Right ventricle myocardium inferior (tissue), 1 donor: Measurements from ENCODE around the gene CKS2. TPM values are rescaled to one million over a fixed set of nuclear protein-coding genes. Genes with fewer than 3 reads are reported as not detected.
"Not testable (repeated sequence)": the region's sequence is repeated elsewhere in the genome, so short reads cannot be mapped to it uniquely, and the experiment has no call there.

Source experiments
- ATAC-seq: fragments of 200-7000 bp; cut with Tn5 transposase; one replicate; pipeline ENCODE4 v1.9.1; 2020; ENCODE audit warnings: mild to moderate bottlenecking, moderate library complexity
- DNase-seq: peaks from one replicate; pipeline ENCODE4 v3.0.0; 2021; ENCODE audit errors: missing footprints
- intact Hi-C: fragments of 100-400 bp; cut with DNase I; formaldehyde crosslinking; loops from one replicate; pipeline ENCODE4 v1.11.0; 2022
- total RNA-seq: library from RNA; stranded (reverse); fragmentation: NEBNext Ultra II Directional; extraction: Animal tissue kit (Norgen Biotek cat#: 25700); gene quantifications from one replicate; pipeline ENCODE4 v1.2.1, GENCODE V29; 2021
- donor health status: DM: no; HTN: yes; CAD: no; lungs with severe emphysema.

CKS2 gene
- total RNA-seq, 1 donor from 2014 or later, result 9.7 TPM

DNA sequence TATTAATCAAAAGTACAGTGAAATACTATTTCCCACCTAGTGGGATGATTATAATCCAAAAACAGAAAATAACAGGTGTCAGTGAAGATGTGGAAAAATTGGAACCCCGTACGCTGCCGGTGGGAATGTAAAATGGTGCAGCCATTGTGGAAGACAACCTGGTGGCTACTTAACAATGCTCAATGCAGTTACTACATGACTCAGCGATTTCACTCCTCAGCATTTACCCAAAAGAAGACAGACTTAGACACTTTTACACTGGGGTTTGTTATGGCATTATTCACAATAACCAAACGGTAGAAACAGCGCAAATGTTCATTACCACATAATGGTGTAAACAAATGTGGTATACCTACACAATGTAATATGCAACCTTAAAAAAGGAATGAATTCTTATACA is 31.2 kb downstream of the CKS2 start:
- DNase-seq, result no peak
- no peak for ATAC-seq
- intact Hi-C loops, result no loop called here

DNA sequence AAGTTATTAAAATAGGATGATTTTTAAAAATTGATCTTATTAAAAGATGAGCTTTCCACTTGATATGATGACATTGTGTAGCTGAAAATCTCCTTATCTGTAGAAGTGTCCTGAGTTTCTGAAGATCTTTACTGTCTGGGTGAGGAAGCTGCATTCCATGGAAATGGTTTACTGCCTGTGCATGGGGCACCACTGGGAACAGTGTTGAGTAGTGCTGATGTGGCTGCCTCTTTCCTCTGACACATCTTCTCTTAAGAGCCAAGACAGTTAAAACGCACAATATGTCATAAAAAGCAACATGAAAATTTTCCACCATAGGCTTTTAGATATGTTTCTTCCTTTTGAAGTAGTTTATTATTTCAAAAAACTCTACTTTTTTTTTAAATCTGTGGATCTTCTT is 32.0 kb downstream of the CKS2 start:
- intact Hi-C loops, result no loop called here
- ATAC-seq, result no peak
- no peak for DNase-seq

DNA sequence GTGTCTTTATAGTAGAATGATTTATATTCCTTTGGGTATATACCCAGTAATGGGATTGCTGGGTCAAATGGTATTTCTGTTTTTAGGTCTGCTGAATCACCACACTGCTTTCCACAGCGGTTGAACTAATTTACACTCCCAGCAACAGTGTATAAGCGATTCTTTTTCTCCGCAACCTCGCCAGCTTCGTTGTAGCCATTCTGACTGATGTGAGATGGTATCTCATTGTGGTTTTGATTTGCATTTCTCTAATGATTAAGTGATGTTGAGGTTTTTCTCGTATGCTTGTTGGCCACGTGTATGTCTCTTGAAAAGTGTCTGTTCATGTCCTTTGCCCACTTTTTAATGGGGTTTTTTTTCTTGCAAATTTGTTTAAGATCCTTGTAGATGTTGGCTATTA is 32.8 kb downstream of the CKS2 start:
- DNase-seq, intact Hi-C loops, ATAC-seq: not testable (repeated sequence)

DNA sequence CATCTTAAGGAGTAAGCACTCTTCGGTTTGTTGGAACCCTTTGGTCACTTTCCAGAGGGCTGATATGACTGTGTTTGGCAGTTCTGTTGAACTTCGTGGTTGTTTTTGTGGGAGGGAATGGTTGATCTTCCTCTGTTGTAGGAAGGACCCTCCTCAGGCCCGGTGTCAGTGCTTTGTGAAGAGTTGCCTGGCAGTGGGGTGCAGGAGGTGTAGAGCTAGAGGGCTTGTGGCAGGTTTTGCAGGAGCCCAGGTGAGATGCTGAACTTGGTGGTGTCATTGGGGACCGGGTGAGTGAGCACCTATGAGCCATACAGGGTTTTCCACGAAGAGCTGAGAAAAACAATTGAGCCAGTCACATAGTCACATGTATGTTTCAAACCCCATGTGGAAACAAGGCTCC is 34.5 kb downstream of the CKS2 start:
- intact Hi-C loops, result no loop called here
- ATAC-seq (no peak), DNase-seq (no peak)

DNA sequence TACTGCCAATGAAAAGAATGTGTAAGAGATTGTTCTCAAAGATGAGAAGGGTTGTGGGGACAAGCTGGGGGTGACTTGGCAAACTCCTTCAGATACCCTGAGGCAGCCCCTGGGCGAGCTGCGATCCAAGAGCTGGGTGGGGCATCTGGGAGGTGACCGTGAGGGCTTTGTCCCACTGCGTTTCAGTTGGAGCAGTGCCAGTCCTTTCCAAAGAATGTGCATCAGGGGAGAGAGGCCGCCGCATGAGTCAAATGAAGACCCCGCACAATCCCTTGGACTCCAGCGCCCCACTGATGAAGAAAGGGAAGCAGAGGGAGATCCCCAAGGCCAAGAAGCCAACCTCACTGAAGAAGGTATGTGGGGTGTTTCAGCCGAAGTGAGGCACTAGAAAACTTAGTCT is 35.7 kb downstream of the CKS2 start:
- no peak for DNase-seq
- ATAC-seq, result no peak
- intact Hi-C loops, result no loop called here

DNA sequence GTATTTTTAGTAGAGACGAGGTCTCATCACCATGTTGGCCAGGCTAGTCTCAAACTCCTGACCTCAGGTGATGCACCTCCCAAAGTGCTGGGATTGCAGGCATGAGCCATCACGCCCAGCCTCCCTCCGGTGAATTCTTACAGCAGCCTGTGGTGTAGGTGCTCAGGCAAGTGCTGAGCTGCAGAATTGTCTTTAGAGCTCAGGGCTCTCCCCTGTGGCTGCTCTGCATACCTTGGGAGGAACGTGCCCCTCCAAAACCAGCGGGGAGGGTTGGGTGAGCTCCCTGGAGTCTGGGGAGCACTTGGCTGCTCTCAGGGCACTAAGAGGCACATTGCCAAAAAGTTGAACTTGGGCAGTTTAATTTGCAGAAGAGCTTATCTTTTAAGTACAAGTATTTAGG is 36.7 kb downstream of the CKS2 start:
- DNase-seq (no peak), ATAC-seq (no peak)
- intact Hi-C loops, result no loop called here

DNA sequence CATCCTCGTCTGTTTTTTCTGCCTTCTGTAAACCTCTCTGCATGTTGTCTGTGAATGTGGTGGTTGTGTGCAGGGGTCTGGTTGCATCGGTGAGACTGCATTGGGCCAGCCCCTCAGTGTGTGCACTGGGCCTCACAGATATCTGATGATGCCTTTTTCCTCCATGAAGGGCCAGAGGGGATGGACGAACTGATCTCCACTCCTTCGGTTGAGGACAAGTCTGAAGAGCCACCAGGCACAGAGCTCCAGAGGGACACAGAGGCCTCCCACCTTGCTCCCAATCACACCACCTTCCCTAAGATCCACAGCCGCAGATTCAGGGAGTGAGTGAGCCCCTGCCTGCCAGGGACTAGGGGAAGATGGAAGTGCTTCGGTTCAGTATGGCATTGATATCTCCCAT is 38.6 kb downstream of the CKS2 start:
- intact Hi-C loops, result no loop called here
- no peak for DNase-seq
- no peak for ATAC-seq

DNA sequence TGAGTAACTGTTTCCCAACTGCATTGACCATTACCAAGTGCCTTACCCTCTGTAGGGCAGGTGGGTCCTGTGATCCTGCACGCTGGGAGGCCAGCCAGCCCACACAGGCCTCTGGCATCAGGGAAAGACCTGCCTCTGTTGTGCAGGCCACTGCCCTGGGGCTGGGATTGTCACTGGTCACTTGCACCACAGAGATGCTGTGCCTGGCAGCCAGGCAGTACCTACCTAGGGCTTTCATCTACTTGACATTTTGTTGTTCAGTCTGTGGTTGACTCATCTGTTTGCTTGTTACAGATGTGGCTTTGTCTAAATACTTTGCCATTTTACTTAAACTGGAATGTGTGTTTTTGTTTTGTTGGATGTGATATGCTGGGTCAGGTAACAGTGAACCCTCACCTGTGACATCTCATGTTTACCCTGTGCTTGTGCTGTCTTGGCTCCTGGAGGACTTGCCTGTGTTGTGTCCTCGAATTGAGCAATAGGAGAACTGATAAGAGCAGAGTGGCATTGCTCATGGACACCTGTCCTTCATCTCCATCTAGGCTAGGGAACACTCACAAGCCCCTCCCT is 40.1 kb downstream of the CKS2 start:
- intact Hi-C loops, result no loop called here
- ATAC-seq (peak; percentile 27), DNase-seq (no peak)

DNA sequence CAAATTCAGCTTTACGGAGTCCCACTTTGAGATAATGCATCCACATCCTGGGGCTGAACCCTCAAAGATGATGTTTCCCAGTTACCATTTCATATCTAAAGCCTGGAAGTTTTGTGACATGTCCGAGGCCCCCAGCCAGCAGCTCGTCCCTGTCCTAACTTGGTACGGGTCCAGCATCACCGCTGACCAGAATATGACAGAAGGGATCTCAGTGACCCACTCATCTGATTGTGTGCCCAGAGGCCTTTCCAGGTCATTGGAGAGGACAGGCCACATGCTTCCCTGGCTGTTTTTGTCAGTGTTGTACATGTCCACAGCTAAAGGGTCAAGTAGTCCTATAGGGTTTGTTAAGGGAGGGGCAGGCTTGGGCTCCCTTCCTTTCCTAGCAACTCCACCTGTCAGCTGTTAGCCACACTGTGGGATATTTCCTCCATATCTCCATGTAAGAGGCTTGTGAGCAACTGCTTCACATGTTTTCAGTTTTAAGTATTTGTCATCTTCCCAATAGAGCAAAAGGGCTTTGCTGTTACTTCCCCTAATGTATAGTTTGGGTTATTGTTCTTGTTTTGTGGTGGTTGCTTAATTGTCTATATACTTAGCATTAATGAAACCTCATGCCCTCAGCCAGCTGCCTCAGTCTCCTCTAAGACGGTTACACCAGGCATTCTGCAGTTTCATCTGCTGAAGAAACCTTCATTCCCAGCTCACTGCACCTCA is 40.7 kb downstream of the CKS2 start:
- ATAC-seq, result no peak
- no peak for DNase-seq
- intact Hi-C loops, result no loop called here

DNA sequence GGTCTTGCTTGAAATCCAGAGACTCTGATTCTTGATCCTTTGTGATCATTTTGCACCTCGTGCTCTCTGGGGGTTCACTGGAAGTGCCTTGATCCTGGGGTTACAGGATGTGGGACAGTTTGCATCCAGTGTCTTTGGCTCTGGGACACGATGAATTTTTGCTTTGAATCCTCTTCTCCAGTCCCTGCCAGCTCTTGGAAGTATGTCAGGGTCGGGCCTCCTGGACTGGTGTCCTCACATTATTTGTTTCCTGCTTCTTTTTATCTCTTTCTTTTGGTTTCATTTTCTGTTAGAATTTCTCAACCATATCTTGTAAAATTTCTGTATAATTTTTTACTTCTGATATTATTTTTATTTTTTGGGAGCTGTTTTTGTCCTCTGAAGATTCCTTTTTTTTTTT is 41.5 kb downstream of the CKS2 start:
- intact Hi-C loops, result no loop called here
- no peak for ATAC-seq
- DNase-seq, result no peak

DNA sequence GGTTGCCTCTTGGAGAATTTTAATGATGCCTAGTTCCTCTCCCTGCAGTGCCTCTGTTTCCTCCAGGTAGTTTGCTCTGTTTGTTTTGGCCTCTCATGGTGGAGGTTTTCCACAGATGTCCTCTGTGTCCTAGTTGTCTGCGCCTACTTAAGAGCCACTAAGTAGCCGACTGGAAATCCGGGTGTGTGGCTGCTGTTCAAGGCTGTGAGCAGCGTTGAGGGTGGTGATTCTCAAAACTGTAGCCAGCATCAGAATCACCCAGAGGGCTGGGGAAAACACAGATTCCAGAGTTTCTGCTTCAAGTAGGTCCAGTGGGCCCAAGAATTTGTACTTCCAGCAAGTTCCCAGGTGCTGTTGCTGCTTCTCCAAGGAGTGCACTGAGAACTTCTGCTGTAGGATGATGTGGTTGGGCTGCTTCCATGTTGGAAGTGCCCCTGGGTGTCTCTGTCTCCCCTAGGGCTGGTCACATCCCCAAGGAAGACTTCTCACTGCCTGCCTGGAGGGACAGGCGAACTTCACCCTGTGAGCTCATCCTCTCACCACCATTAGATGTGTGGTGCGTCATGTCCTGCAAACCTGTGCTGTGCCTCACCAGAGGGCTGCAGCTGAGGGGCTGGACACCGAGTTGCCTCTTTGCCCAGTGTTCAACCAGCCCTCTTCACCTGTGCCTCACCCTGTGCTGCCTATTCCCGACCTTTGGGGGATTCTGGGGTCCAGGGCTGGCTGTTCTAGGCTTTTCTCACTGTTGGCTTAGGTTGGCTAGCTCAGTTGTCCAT is 42.1 kb downstream of the CKS2 start:
- DNase-seq, result no peak
- intact Hi-C loops, result no loop called here
- no peak for ATAC-seq

DNA sequence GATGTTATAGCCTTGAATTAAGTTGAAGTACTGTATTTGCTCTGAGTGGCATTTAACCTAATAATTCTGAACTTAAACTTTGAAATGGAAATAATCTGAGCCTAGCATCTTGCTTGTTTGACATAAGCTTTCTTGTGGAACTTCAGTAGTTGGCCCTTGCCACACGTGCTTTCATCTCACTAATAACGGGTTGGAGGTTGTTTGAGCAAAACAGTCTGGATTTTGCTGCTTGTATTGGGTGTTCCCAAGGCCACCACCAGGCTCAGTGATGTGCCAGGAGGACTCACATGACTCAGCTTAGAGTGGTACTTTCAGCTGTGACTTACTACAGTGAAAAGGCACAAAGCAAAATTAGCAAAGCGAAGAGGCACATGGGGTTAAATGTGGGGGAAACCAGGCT is 43.0 kb downstream of the CKS2 start:
- ATAC-seq (no peak), DNase-seq (no peak)
- intact Hi-C loops, result no loop called here

DNA sequence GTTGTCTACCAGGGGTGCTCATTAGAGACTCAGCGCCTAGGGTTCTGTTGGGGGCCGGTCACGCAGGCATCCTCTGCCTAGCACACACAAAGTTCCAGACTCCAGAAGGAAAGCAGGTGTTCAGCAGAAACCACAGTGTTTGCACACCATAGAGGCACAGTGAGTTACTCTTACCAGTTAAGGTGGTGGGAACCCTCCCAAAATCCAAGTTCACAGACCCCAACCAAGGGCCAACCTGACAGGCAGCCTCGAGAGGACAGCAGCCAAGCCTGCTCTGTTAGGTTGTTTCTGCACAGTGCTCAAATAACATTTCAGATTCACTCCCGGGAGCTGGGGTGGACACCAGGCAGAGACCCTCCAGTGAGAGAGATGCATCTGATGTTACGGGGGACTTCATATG is 43.5 kb downstream of the CKS2 start:
- intact Hi-C loops, result no loop called here
- no peak for DNase-seq
- no peak for ATAC-seq

DNA sequence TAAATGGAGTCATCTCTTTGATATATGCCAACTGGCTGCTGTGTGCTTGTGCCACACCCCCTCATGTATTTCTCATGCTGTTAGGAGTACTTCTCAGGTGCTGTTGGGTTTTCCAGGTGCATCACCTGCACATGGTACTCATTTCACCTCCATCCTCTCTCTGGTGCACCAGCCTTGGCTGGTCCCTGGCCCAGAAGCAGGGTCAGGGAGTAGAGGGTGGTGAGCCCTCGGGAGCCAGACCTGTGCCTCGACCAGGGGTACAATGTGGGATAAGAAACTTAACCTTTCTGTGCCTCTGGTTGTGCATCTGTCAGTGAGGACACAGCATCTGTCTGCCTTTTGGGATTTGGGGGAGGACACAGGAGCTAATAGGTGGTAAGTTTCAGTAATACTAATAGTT is 45.8 kb downstream of the CKS2 start:
- intact Hi-C loops, result no loop called here
- DNase-seq (no peak), ATAC-seq (no peak)

DNA sequence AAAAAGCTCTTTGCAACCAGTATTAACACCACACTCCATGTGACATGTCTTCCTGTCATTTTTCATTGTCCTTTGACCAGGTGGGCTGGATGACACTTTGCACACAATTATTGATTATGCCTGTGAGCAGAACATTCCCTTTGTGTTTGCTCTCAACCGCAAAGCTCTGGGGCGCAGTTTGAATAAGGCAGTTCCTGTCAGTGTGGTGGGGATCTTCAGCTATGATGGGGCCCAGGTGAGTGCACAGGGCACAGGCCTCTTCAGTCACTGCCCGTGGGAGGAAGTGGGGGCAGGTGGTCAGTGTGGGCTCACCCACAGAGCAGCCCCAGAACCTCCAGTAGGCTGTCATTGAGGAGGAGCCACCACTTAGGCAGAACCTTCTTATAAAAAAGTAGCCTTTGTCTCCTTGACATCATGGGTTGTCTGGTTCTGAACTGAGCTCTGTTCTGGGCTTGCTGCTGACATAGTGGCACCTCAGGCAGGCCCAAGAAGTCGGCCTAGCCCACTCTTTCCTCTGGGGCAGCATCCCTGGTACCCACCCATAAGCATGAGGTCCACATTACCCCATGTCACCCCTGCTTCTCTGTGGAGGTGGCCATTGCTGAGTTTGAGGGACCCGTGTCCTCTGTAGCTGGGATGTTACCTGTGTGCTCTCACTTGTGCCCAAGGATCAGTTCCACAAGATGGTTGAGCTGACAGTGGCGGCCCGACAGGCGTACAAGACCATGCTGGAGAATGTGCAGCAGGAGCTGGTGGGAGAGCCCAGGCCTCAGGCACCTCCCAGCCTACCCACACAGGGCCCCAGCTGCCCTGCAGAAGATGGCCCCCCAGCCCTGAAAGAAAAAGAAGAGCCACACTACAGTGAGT is 46.6 kb downstream of the CKS2 start:
- DNase-seq (no peak), ATAC-seq (no peak)
- intact Hi-C loops, result no loop called here

DNA sequence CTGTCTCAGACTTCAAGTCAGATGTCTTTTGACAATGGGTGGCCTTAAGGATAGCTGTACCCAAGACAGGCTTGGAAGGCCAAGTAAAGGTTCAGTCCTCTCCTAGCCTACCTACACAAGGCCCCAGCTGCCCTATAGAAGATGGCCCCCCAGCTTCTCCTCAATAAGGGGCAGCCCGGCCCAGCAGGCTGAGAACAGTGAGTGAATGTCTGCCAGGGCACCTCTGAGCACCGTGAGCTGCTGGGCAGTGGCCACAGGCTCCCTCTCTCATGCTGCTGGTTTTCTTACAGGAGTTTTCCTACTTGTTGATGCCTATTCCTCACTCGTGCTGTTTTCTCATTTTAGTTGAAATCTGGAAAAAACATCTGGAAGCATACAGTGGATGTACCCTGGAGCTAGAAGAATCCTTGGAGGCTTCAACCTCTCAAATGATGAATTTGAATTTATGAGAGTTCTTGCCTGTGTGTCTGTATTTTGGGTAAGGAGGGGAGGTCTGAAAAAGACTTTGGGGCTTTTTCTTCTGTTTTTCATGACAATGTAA is 47.5 kb downstream of the CKS2 start:
- intact Hi-C loops, result no loop called here
- ATAC-seq (no peak), DNase-seq (no peak)

DNA sequence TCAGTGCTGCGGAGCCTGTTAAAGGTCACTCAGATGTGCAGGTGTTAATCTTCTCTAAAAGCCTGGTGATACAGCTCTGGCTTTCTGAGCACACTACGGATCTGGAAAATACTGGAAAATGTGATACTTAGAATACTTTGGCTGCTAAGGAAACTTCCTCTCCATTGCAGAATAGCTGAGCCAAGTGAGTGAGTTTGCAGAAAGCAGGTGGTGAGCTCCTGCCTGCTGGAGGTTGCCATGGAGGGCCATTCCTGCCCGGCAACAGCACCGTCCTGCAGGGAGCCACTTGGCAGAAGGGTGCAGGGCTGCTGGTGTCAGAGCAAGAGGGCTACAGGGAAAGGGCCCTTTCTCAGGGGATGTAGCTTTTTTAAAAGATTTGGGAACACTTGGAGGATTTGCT is 48.0 kb downstream of the CKS2 start:
- intact Hi-C loops, result no loop called here
- DNase-seq (no peak), ATAC-seq (no peak)

DNA sequence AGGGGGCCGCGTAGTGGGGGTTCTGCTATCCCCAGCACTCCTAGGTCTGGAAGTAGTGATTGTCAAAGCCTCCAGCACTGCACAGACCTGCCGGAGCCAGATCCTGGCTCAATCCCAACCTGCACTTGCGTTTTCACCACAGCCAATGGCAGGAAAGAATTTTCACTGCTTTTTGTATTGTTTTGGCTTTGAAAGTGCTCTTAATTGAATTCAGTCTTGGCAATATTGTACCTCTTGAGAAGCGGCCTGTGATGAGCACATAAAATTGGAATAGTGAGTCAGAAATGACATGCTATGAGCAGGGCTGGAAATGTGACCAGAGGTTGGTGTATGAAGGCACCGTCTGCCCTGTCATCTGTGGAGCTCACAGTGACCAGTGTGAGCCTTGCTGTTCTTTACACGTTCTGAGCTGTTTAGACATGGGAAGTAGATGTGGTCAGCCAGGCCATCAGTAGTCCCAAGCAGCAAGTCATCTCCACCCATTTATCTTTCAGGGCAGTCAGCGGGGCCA is 48.8 kb downstream of the CKS2 start:
- intact Hi-C loops, result loop anchor here (10.0 kb wide), 1 partner anchor 65 kb away; no protein-coding TSS in a partner anchor
- DNase-seq (no peak), ATAC-seq (no peak)

DNA sequence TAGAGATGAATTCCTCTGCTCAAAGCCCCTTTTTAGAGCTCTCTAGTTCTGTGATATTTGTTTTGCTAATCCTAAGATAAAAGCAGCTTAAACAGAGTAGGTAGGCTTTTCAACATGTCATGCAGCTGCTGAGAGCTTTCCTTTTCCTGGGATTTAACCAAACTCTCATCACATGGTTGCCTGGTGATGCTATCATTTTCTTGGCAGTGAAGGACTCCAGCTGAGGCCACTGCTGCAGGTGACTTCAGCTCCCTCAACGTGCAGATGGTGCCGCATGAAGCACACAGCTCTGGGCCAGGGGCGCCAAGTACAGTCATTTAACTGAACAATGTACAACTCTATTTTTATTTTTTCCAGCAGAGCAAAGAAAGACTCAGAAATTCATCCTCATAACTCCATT is 49.5 kb downstream of the CKS2 start:
- intact Hi-C loops, result loop anchor here (10.0 kb wide), 1 partner anchor 64 kb away; no protein-coding TSS in a partner anchor
- DNase-seq (no peak), ATAC-seq (no peak)
